Duodenal mucosa (tissue), 2 donors: ENCODE measurements around the gene MTARC1.

ENCODE experiments used
- H3K27ac ChIP-seq: one replicate; pipeline ENCODE4 v1.7.0; 2013; ENCODE audit warnings: low read depth, low read length
- H3K27me3 ChIP-seq, 2 donors: one replicate each; pipeline ENCODE4 v1.7.0; 2013; ENCODE audit warnings: low read length in 2 of 2, control low read depth in 1 of 2; ENCODE audit not compliant: insufficient read depth in 2 of 2, control insufficient read depth in 1 of 2
- H3K36me3 ChIP-seq, 2 donors: one replicate each; pipeline ENCODE4 v1.7.0; 2013; ENCODE audit warnings: low read length in 2 of 2, control low read depth in 1 of 2; ENCODE audit not compliant: insufficient read depth in 2 of 2, control insufficient read depth in 1 of 2
- H3K4me1 ChIP-seq, 2 donors: one replicate each; pipeline ENCODE4 v1.7.0; 2013; ENCODE audit warnings: low read length in 2 of 2, control low read depth in 1 of 2; ENCODE audit not compliant: insufficient read depth in 2 of 2, control insufficient read depth in 1 of 2
- H3K4me3 ChIP-seq, 2 donors: one replicate each; pipeline ENCODE4 v1.7.0; 2013; ENCODE audit warnings: low read length in 2 of 2, low read depth in 1 of 2
- H3K9ac ChIP-seq, 2 donors: one replicate each; pipeline ENCODE4 v1.7.0; 2013; ENCODE audit warnings: low read length in 2 of 2, low read depth in 1 of 2
- H3K9me3 ChIP-seq, 2 donors: one replicate each; pipeline ENCODE4 v1.7.0; 2013; ENCODE audit warnings: low read length in 2 of 2, control low read depth in 1 of 2; ENCODE audit not compliant: control insufficient read depth in 1 of 2

The MTARC1 gene

GRCh38 chr1:220785166-220786056, 1.3 kb upstream of the MTARC1 start:
- Histone ChIP-seq H3K9ac (peak overlapping the region in 1 of 2 donors; percentile 43), H3K4me1 (peaks cover 0 to 12% of the 10 kb centered on the region in 2 donors), H3K27ac (no peak overlapping the region)

GRCh38 chr1:220786057-220786336, 716 bp upstream of the MTARC1 start:
- H3K4me3 ChIP-seq: peak overlapping the region; percentile 68 to 74
- no peaks in the 10 kb centered on the region for H3K9me3 ChIP-seq
- H3K27ac ChIP-seq: no peak overlapping the region

More at GRCh38 chr1:220785166-220786056, 1.3 kb upstream of the MTARC1 start:
- Histone ChIP-seq H3K9me3 (no peaks in the 10 kb centered on the region), H3K27me3 (no peaks in the 10 kb centered on the region), H3K36me3 (peaks cover 3 to 24% of the 10 kb centered on the region in 2 donors), H3K4me3 (peak overlapping the region in 1 of 2 donors; percentile 68)

GRCh38 chr1:220787069-220787619, 431 bp downstream of the MTARC1 start:
- peak overlapping the region; percentile 20 to 43 for H3K9ac ChIP-seq
- H3K4me1 ChIP-seq: peaks cover 8 to 12% of the 10 kb centered on the region in 2 donors

More at GRCh38 chr1:220786057-220786336, 716 bp upstream of the MTARC1 start:
- H3K36me3 ChIP-seq: peaks cover 3 to 23% of the 10 kb centered on the region in 2 donors
- H3K27me3 ChIP-seq: no peaks in the 10 kb centered on the region
- peak overlapping the region; percentile 22 to 43 for H3K9ac ChIP-seq
- peaks cover under 1 to 12% of the 10 kb centered on the region in 2 donors for H3K4me1 ChIP-seq

GRCh38 chr1:220788900-220789299, 2.2 kb downstream of the MTARC1 start:
- Histone ChIP-seq H3K9me3 (no peaks in the 10 kb centered on the region), H3K4me3 (no peak overlapping the region), H3K9ac (no peak overlapping the region), H3K27me3 (no peaks in the 10 kb centered on the region), H3K36me3 (no peaks in the 10 kb centered on the region), H3K4me1 (peaks cover 8 to 12% of the 10 kb centered on the region in 2 donors), H3K27ac (no peak overlapping the region)

More at GRCh38 chr1:220787069-220787619, 431 bp downstream of the MTARC1 start:
- H3K4me3 ChIP-seq: peak overlapping the region; percentile 68 to 74
- H3K9me3 ChIP-seq: no peaks in the 10 kb centered on the region
- H3K27ac ChIP-seq: peak overlapping the region; percentile 59
- H3K36me3 ChIP-seq: peaks cover 3 to 17% of the 10 kb centered on the region in 2 donors
- H3K27me3 ChIP-seq: no peaks in the 10 kb centered on the region

GRCh38 chr1:220789532-220790147, 2.9 kb downstream of the MTARC1 start:
- Histone ChIP-seq H3K4me1 (peaks cover 8 to 12% of the 10 kb centered on the region in 2 donors), H3K27ac (no peak overlapping the region), H3K9me3 (no peaks in the 10 kb centered on the region), H3K4me3 (no peak overlapping the region), H3K27me3 (no peaks in the 10 kb centered on the region), H3K36me3 (no peaks in the 10 kb centered on the region), H3K9ac (no peak overlapping the region)

- H3K4me1 ChIP-seq: peaks cover 8% of the 10 kb centered on the region in 2 donors
- H3K27ac ChIP-seq: no peak overlapping the region
- H3K4me3 ChIP-seq: no peak overlapping the region
- H3K9ac ChIP-seq: no peak overlapping the region
- no peaks in the 10 kb centered on the region for H3K9me3 ChIP-seq
- H3K36me3 ChIP-seq: no peaks in the 10 kb centered on the region
- H3K27me3 ChIP-seq: no peaks in the 10 kb centered on the region
These were observed 4.6 kb downstream of the MTARC1 start for GRCh38 chr1:220791285-220791684.

- H3K27me3 ChIP-seq: no peaks in the 10 kb centered on the region
- H3K4me3 ChIP-seq: no peak overlapping the region
- H3K9me3 ChIP-seq: no peaks in the 10 kb centered on the region
- peaks cover 8% of the 10 kb centered on the region in 2 donors for H3K4me1 ChIP-seq
- no peak overlapping the region for H3K27ac ChIP-seq
- H3K9ac ChIP-seq: no peak overlapping the region
- no peaks in the 10 kb centered on the region for H3K36me3 ChIP-seq
These were observed 5.2 kb downstream of the MTARC1 start for GRCh38 chr1:220791956-220792355.

GRCh38 chr1:220796530-220796929, 9.8 kb downstream of the MTARC1 start:
- H3K27ac ChIP-seq: no peak overlapping the region
- no peaks in the 10 kb centered on the region for H3K27me3 ChIP-seq
- no peaks in the 10 kb centered on the region for H3K9me3 ChIP-seq

GRCh38 chr1:220797044-220797443, 10.3 kb downstream of the MTARC1 start:
- H3K36me3 ChIP-seq: peaks cover 0 to 4% of the 10 kb centered on the region in 2 donors
- no peaks in the 10 kb centered on the region for H3K27me3 ChIP-seq
- H3K4me3 ChIP-seq: no peak overlapping the region
- no peak overlapping the region for H3K9ac ChIP-seq
- H3K27ac ChIP-seq: no peak overlapping the region
- peaks cover 0 to 5% of the 10 kb centered on the region in 2 donors for H3K4me1 ChIP-seq
- H3K9me3 ChIP-seq: no peaks in the 10 kb centered on the region

More at GRCh38 chr1:220796530-220796929, 9.8 kb downstream of the MTARC1 start:
- Histone ChIP-seq H3K9ac (no peak overlapping the region), H3K4me3 (peak overlapping the region in 1 of 2 donors; percentile 7), H3K4me1 (peaks cover 2 to 5% of the 10 kb centered on the region in 2 donors), H3K36me3 (no peaks in the 10 kb centered on the region)

- Histone ChIP-seq H3K27me3 (no peaks in the 10 kb centered on the region), H3K9ac (no peak overlapping the region), H3K4me1 (peaks cover 0 to 5% of the 10 kb centered on the region in 2 donors), H3K36me3 (peaks cover 0 to 4% of the 10 kb centered on the region in 2 donors), H3K27ac (no peak overlapping the region), H3K9me3 (no peaks in the 10 kb centered on the region), H3K4me3 (no peak overlapping the region)
These were observed 10.8 kb downstream of the MTARC1 start for GRCh38 chr1:220797553-220797952.
